Measurements from ENCODE around the gene LTBP2. TPM values are rescaled to one million over a fixed set of nuclear protein-coding genes. Genes with fewer than 3 reads are reported as not detected.

The LTBP2 gene
- total and polyA plus RNA-seq, 8 donors, result 2.9 to 36.2 (median 7.9) TPM

DNA sequence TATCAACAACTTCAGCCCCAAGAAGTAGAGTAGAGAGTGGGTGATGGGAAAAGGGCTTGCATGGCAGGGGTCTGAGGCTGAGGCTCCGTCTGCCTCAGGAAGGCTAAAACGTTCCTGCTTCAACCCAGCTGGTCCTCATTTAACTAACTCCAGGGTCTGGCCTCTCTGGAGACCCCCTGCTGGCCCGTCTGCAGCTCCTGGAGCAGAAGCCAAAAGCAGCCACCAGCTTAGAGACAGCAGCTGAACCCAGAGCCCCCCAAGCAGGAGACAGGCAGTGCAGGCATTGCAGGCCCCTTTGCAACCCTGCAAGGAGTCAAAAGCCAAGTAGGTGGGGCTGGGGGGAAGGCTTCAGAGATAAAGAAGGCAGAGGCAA is 25.1 kb upstream of the LTBP2 start:
- TF ChIP-seq EP300 (IDR thresholded peaks at IDR 0.05) (no peak), POLR2AphosphoS5 (IDR thresholded peaks at IDR 0.05) (no peak), POLR2A (IDR thresholded peaks at IDR 0.05) (no peak)
- TF ChIP-seq, protein P1, sequence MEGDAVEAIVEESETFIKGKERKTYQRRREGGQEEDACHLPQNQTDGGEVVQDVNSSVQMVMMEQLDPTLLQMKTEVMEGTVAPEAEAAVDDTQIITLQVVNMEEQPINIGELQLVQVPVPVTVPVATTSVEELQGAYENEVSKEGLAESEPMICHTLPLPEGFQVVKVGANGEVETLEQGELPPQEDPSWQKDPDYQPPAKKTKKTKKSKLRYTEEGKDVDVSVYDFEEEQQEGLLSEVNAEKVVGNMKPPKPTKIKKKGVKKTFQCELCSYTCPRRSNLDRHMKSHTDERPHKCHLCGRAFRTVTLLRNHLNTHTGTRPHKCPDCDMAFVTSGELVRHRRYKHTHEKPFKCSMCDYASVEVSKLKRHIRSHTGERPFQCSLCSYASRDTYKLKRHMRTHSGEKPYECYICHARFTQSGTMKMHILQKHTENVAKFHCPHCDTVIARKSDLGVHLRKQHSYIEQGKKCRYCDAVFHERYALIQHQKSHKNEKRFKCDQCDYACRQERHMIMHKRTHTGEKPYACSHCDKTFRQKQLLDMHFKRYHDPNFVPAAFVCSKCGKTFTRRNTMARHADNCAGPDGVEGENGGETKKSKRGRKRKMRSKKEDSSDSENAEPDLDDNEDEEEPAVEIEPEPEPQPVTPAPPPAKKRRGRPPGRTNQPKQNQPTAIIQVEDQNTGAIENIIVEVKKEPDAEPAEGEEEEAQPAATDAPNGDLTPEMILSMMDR (IDR thresholded peaks at IDR 0.05), result no peak
- H3K9me3 ChIP-seq, result no peaks in the 10 kb centered on the region
- WGBS, 5 donors, result 53 to 71% (median 63%) methylated on average over 3 of the region's 3 CpGs
- peaks cover 0 to 20% (median 2%) of the 10 kb centered on the region in 4 donors for H3K4me1 ChIP-seq
- H3K27me3 ChIP-seq, result peaks cover 0 to 15% (median 0%) of the 10 kb centered on the region in 3 donors
- no peak overlapping the region for H3K27ac ChIP-seq
- no peak for DNase-seq
- no peaks in the 10 kb centered on the region for H3K36me3 ChIP-seq
- intact Hi-C loops (cut with DNase I; ENCODE audit: low total_unique reads), result no loop called here
- no peak overlapping the region for H3K4me3 ChIP-seq

DNA sequence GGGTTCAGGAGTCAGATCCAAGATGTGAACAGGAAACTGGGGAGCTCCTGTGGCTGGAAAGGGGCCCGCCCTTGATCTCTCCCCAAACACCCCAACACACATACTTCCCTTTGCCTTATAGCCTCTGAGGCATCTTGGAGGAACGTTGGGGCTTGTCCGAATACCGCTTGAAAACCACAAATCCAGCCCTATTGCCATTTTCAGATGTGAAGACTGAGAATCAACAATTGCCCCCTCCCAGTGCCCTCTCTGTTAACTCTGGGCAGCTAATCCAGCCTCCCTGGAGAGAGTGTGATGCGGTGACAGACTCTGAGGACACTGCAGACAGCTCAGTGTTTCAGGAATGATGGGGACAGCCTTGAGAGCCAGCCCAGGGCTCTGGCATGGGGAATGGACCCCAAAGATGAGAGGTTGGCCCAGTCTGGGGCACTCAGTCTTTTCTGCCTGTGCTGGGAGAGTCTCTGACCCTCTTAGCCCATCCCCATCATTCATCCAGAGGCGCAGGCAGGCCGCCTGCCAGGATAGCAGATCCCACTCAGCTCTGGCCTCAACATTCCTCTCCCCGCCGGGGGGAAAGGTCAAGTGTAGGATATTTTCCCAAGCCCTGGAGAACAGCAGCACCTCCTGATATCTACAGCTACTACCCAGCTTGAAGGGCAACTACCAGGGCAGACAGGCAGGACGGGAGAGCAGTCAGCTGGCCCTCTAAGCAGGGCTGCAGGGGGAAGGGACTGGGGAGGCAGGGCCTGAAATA is 24.6 kb upstream of the LTBP2 start:
- DNase-seq, result no peak
- H3K27ac ChIP-seq, result no peak overlapping the region
- no peak overlapping the region for H3K4me3 ChIP-seq
- no peaks in the 10 kb centered on the region for H3K36me3 ChIP-seq
- intact Hi-C loops (cut with DNase I; ENCODE audit: low total_unique reads), result no loop called here
- 72 to 87% (median 76%) methylated on average over 10 of the region's 10 CpGs for WGBS, 5 donors
- no peaks in the 10 kb centered on the region for H3K9me3 ChIP-seq
- peaks cover 0 to 20% (median 2%) of the 10 kb centered on the region in 4 donors for H3K4me1 ChIP-seq
- H3K27me3 ChIP-seq, result peaks cover 0 to 14% (median 0%) of the 10 kb centered on the region in 3 donors
- TF ChIP-seq POLR2A (IDR thresholded peaks at IDR 0.05), result no peak
- TF ChIP-seq POLR2AphosphoS5 (IDR thresholded peaks at IDR 0.05), result no peak
- no peak for TF ChIP-seq EP300 (IDR thresholded peaks at IDR 0.05)
- TF ChIP-seq, protein P1 (IDR thresholded peaks at IDR 0.05), result no peak

DNA sequence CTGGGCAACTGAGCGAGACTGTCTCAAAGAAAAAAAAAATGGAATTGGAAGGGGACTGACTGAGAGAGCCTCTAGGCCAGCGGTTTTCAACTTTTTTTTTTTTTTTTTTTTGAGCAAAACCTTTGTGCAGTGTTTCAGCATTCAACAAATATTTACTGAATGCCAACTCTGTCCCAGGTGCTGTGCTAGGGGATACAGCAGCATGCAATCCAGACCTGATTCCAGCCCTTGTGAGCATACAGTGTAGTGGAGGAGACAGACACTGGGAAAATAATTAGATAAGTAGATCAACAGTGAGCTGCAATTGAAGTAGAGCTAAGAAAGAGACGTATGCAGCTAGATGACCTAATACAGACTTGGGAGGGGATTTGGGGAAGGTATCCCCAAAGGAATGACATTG is 23.8 kb upstream of the LTBP2 start:
- Histone ChIP-seq H3K27me3 (peaks cover 0 to 14% (median 0%) of the 10 kb centered on the region in 3 donors), H3K36me3 (no peaks in the 10 kb centered on the region), H3K4me3 (no peak overlapping the region), H3K27ac (no peak overlapping the region), H3K9me3 (no peaks in the 10 kb centered on the region), H3K4me1 (peaks cover 0 to 20% (median 2%) of the 10 kb centered on the region in 4 donors)
- TF ChIP-seq POLR2A (IDR thresholded peaks at IDR 0.05) (no peak), POLR2AphosphoS5 (IDR thresholded peaks at IDR 0.05) (no peak), EP300 (IDR thresholded peaks at IDR 0.05) (no peak)
- TF ChIP-seq, protein P1 (IDR thresholded peaks at IDR 0.05), result no peak
- 68 to 86% (median 76%) methylated on average over 3 of the region's 3 CpGs for WGBS, 5 donors
- intact Hi-C loops (cut with DNase I; ENCODE audit: low total_unique reads), result no loop called here
- no peak for DNase-seq

DNA sequence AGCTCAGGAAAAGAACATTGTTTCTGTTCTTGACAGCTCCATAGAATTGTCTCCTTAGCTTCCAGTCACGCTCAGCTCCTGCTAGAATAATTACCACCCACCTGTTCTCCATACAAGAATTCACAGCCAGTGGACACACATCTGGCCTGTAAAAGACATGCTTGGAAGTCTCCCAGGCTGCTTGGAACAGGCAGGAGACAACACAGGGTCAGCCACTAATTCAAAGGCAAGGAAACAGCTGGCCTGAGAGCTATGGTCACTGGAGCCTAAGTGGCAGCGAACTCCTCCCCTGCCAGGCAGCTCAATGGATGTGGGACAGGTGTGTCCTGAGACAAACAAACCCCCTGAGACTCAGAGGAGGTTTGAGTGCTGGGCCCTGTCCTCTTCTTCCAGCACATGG is 22.9 kb upstream of the LTBP2 start:
- intact Hi-C loops (cut with DNase I; ENCODE audit: low total_unique reads), result no loop called here
- H3K4me3 ChIP-seq, result no peak overlapping the region
- WGBS, 5 donors, result 73 to 95% (median 88%) methylated on average over 2 of the region's 2 CpGs
- no peak for TF ChIP-seq EP300 (IDR thresholded peaks at IDR 0.05)
- no peak for TF ChIP-seq POLR2AphosphoS5 (IDR thresholded peaks at IDR 0.05)
- TF ChIP-seq, protein P1 (IDR thresholded peaks at IDR 0.05), result no peak
- TF ChIP-seq POLR2A (IDR thresholded peaks at IDR 0.05), result no peak
- H3K27ac ChIP-seq, result no peak overlapping the region
- H3K27me3 ChIP-seq, result peaks cover 0 to 12% (median 0%) of the 10 kb centered on the region in 3 donors
- peaks cover 0 to 20% (median 2%) of the 10 kb centered on the region in 4 donors for H3K4me1 ChIP-seq
- no peaks in the 10 kb centered on the region for H3K9me3 ChIP-seq
- H3K36me3 ChIP-seq, result no peaks in the 10 kb centered on the region
- no peak for DNase-seq

All from stomach (tissue), 9 donors.